Heart left ventricle (tissue), 13 donors: Measurements from ENCODE around the gene PARP9.

Experiments used
- POLR2A ChIP-seq, 2 donors: fragments of 450-650 bp; IDR thresholded peaks; one replicate each; pipeline ENCODE4 v1.6.1; 2017; ENCODE audit warnings: antibody characterized with exemption in 2 of 2, mild to moderate bottlenecking in 2 of 2, moderate library complexity in 2 of 2
- TF ChIP-seq, protein P1 (sequence below), 12 donors: fragments of 200-600 bp; sonication (generic) in 4 of 12; IDR thresholded peaks; one replicate each; pipeline versions ENCODE4 v1.5.0 to v1.8.0; 2018 to 2022; ENCODE audit warnings: antibody characterized with exemption in 12 of 12, mild to moderate bottlenecking in 5 of 12
- donor health status: ischemic (EF 13 %, LVEDD 7.1; RV severe dilation, severe dysfunction).
- donor health status: DM: no; HTN: yes; CAD: no.
- donor health status: DM: no; HTN: no; CAD: no.
- donor health status: ischemic (EF 25% LVEDD 6.9; RV normal size, moderate dysfunction).
- donor health status: ischemic (EF 25% LVEDD 5.7; RV mildly dilated, moderate dysfunction).
- donor health status: ischemic (EF 35%, LVEDD 5.7; RV mildly dilated, moderate dysfunction).
- donor health status: nonischemic (EF 11% LVEDD 7.7; RV severe dilation, severe dysfunction).
- donor health status: DM: yes; HTN: yes; CAD: no.
- donor health status: PGD.
- donor health status: ischemic (EF 29% LVEDD 5.4; RV normal size, mild dysfunction).
- donor health status: nonischemic (EF 23%, LVEDD 6.1; RV moderate dilation, normal function).

DNA sequence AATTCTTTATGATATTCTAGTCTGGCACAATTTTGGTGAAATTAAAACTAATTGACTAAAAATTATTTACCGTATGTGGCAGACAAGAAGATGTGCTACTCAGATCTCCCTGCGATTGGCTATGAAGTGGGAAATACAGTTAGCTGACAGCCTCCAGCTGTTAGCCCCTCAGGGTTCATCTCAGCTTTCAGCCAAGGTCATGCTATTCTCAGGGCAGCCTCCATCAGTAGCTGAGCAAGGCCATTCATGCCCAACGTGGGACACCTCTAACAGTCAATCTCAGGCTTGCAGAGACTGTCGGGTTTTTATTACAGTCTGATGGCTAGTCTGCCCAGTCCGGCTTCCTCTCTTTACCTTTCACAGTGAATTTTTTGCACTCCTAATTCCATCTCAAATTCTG lies 6.7 kb downstream of the PARP9 start:
- no peak for TF ChIP-seq POLR2A (IDR thresholded peaks at IDR 0.05)
- TF ChIP-seq, protein P1, sequence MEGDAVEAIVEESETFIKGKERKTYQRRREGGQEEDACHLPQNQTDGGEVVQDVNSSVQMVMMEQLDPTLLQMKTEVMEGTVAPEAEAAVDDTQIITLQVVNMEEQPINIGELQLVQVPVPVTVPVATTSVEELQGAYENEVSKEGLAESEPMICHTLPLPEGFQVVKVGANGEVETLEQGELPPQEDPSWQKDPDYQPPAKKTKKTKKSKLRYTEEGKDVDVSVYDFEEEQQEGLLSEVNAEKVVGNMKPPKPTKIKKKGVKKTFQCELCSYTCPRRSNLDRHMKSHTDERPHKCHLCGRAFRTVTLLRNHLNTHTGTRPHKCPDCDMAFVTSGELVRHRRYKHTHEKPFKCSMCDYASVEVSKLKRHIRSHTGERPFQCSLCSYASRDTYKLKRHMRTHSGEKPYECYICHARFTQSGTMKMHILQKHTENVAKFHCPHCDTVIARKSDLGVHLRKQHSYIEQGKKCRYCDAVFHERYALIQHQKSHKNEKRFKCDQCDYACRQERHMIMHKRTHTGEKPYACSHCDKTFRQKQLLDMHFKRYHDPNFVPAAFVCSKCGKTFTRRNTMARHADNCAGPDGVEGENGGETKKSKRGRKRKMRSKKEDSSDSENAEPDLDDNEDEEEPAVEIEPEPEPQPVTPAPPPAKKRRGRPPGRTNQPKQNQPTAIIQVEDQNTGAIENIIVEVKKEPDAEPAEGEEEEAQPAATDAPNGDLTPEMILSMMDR (IDR thresholded peaks at IDR 0.05) = no peak
